Esophagus squamous epithelium (tissue), 4 donors: ENCODE results near the gene CLIP4.

Source experiments
- POLR2A ChIP-seq, 4 donors: fragments of 450-650 bp; IDR thresholded peaks; one replicate each; pipeline ENCODE4 v1.6.1; 2017; ENCODE audit warnings: antibody characterized with exemption in 4 of 4, mild to moderate bottlenecking in 4 of 4, moderate library complexity in 3 of 4
- TF ChIP-seq, protein P1 (sequence below), 6 experiments: fragments of 450-650 bp in 4 of 6; fragments of 200-600 bp in 2 of 6; sonication (generic) in 2 of 6; IDR thresholded peaks; one replicate each; pipeline ENCODE4 v1.5.1; 2016 to 2019; ENCODE audit warnings: antibody characterized with exemption in 6 of 6, mild to moderate bottlenecking in 4 of 6, moderate library complexity in 4 of 6

DNA sequence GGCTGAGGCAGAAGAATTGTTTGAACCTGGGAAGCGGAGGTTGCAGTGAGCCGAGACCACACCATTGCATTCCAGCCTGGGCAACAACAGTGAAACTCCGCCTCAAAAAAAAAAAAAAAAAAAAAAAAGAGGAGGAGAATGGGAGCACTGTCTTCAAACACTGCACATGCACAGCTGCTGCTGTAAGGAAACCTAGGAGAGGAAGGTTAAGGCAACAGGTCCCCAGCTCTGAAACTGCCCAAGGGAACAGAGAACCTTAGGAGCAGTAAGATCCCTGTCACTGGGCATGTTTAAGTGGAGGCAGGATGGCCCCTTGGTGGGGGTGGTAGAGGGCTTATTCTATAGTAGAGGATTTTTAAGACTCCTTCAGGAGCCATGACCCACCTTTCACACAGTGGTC is 111.2 kb downstream of the CLIP4 start:
- TF ChIP-seq, protein P1, sequence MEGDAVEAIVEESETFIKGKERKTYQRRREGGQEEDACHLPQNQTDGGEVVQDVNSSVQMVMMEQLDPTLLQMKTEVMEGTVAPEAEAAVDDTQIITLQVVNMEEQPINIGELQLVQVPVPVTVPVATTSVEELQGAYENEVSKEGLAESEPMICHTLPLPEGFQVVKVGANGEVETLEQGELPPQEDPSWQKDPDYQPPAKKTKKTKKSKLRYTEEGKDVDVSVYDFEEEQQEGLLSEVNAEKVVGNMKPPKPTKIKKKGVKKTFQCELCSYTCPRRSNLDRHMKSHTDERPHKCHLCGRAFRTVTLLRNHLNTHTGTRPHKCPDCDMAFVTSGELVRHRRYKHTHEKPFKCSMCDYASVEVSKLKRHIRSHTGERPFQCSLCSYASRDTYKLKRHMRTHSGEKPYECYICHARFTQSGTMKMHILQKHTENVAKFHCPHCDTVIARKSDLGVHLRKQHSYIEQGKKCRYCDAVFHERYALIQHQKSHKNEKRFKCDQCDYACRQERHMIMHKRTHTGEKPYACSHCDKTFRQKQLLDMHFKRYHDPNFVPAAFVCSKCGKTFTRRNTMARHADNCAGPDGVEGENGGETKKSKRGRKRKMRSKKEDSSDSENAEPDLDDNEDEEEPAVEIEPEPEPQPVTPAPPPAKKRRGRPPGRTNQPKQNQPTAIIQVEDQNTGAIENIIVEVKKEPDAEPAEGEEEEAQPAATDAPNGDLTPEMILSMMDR (IDR thresholded peaks at IDR 0.05) = no peak
- TF ChIP-seq POLR2A (IDR thresholded peaks at IDR 0.05) = no peak
